Stomach (tissue), 9 donors: ENCODE data around the gene LAG3. TPM values are rescaled to one million over a fixed set of nuclear protein-coding genes. Genes with fewer than 3 reads are reported as not detected.
A peak's percentile ranks its signal among the peaks of the same experiment; 100 is the strongest.

Source experiments
- DNase-seq, 2 donors: peaks; one replicate each; pipeline versions ENCODE4 v3.0.0 to v3.0.0-alpha.2; 2013 to 2019
- H3K27ac ChIP-seq, 5 donors: fragments of 200-600 bp in 4 of 5; sonication (generic) in 4 of 5; one replicate each; pipeline ENCODE4 v1.5.1; 2013 to 2019; ENCODE audit warnings: mild to moderate bottlenecking in 1 of 5, moderate library complexity in 1 of 5
- H3K27me3 ChIP-seq, 3 donors: fragments of 200-600 bp; sonication (generic); one replicate each; pipeline ENCODE4 v1.5.1; 2017 to 2019; ENCODE audit warnings: mixed run types in 1 of 3
- H3K36me3 ChIP-seq, 4 donors: fragments of 200-600 bp; sonication (generic); 1 replicate in 3 of 4; 2 replicates in 1 of 4; pipeline ENCODE4 v1.5.1; 2016 to 2019
- H3K4me1 ChIP-seq, 4 donors: fragments of 200-600 bp; sonication (generic); one replicate each; pipeline ENCODE4 v1.5.1; 2016 to 2019
- H3K4me3 ChIP-seq, 4 donors: fragments of 200-600 bp; sonication (generic) in 3 of 4; one replicate each; pipeline ENCODE4 v1.5.1; 2016 to 2019; ENCODE audit warnings: mild to moderate bottlenecking in 1 of 4
- H3K9me3 ChIP-seq, 4 donors: fragments of 200-600 bp; sonication (generic); one replicate each; pipeline ENCODE4 v1.5.1; 2016 to 2019
- EP300 ChIP-seq: sonication (generic); formaldehyde crosslinking; IDR thresholded peaks from one replicate; pipeline ENCODE4 v1.6.1; 2017; ENCODE audit warnings: antibody characterized with exemption
- POLR2A ChIP-seq, 4 donors: fragments of 450-650 bp; IDR thresholded peaks; one replicate each; pipeline ENCODE4 v1.6.1; 2016; ENCODE audit warnings: antibody characterized with exemption in 4 of 4, control low read depth in 2 of 4, mild to moderate bottlenecking in 1 of 4, moderate library complexity in 1 of 4
- POLR2AphosphoS5 ChIP-seq, 3 donors: sonication (generic); formaldehyde crosslinking; IDR thresholded peaks; one replicate each; pipeline ENCODE4 v1.6.1; 2016; ENCODE audit warnings: antibody characterized with exemption in 3 of 3
- WGBS, 5 donors: extraction: QIAGEN DNeasy Blood & Tissue Kit in 3 of 5; methylation state at CpG; one replicate each; pipeline versions ENCODE4 v1.1.5 to v1.1.7; 2013 to 2018; 5-methylcytosine and 5-hydroxymethylcytosine counted together
- intact Hi-C: fragments of 100-400 bp; cut with DNase I; formaldehyde crosslinking; loops from one replicate; pipeline ENCODE4 v1.15.1; 2023; ENCODE audit warnings: low total_unique reads
- polyA plus RNA-seq, 3 donors: library from polyadenylated mRNA; stranded (reverse); fragments of 200-250 nt; gene quantifications; one replicate each; pipeline ENCODE4 v1.2.3, GENCODE V29; 2013
- total RNA-seq, 5 donors: library from RNA; depleted of rRNA; stranded (reverse); fragments of >200 nt; gene quantifications; one replicate each; pipeline versions ENCODE4 v1.1.0 to v1.2.3, GENCODE V29; 2014 to 2016
- TF ChIP-seq, protein P1 (sequence below), 7 experiments: fragments of 450-650 bp in 4 of 7; fragments of 200-600 bp in 3 of 7; sonication (generic) in 3 of 7; IDR thresholded peaks; one replicate each; pipeline ENCODE4 v1.5.1; 2016 to 2019; ENCODE audit warnings: antibody characterized with exemption in 7 of 7, control low read depth in 2 of 7, mild to moderate bottlenecking in 1 of 7
- donor health status: healthy with polysubstance abuse.
- donor health status: Bipolar disorder and iron deficiency.
- donor health status: healthy.

The LAG3 gene
- total and polyA plus RNA-seq, 8 donors = 0.25 to 2.3 (median 1.4) TPM; not detected in 3

DNA sequence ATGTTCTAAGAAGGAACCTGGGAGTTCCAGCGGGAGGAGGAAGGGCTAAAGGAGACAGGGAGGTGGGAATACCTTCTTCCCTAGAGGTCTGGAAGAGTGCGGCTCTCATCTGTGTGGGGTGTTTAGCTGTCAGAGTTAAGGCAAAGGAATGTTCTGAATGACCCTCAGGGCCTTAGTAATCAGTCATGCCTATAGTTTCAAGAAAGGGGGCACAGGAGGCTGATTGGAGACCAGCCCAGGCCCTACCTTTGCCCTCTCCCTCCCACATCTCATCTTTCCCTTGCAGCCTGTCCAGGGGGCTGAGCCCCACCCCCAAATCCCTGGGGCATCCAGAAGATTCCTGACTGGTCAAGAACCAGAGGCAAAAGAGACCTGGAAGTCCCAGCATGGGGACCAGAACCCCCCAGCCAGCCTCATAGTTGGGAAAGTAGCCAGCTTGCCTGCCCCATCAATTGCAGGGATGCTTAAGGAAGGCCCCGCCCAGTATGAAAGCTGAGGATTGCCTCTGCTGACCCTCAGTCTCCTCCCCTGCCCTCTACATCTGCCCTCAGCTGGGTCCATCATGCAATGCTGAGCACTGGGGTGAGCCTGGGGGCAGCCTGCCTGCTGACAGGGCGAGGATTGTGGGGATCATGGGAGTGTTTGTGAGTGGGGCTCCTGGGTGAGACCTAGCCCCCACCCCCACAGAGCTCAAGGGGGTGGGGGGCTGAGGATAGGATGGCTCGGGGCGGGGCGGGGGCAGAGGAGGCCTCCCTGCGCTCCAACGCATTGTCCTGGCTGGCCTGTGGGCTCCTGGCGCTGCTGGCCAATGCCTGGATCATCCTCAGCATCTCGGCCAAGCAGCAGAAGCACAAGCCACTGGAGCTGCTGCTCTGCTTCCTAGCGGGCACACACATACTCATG is 51.1 kb downstream of the LAG3 start:
- TF ChIP-seq POLR2AphosphoS5 (IDR thresholded peaks at IDR 0.05) (no peak), POLR2A (IDR thresholded peaks at IDR 0.05) (no peak), EP300 (no peak)
- TF ChIP-seq, protein P1, sequence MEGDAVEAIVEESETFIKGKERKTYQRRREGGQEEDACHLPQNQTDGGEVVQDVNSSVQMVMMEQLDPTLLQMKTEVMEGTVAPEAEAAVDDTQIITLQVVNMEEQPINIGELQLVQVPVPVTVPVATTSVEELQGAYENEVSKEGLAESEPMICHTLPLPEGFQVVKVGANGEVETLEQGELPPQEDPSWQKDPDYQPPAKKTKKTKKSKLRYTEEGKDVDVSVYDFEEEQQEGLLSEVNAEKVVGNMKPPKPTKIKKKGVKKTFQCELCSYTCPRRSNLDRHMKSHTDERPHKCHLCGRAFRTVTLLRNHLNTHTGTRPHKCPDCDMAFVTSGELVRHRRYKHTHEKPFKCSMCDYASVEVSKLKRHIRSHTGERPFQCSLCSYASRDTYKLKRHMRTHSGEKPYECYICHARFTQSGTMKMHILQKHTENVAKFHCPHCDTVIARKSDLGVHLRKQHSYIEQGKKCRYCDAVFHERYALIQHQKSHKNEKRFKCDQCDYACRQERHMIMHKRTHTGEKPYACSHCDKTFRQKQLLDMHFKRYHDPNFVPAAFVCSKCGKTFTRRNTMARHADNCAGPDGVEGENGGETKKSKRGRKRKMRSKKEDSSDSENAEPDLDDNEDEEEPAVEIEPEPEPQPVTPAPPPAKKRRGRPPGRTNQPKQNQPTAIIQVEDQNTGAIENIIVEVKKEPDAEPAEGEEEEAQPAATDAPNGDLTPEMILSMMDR (IDR thresholded peaks at IDR 0.05) = no peak
- Histone ChIP-seq H3K27ac (no peak overlapping the region), H3K27me3 (peaks cover 0 to 86% (median 38%) of the 10 kb centered on the region in 3 donors), H3K36me3 (no peaks in the 10 kb centered on the region), H3K4me3 (no peak overlapping the region), H3K9me3 (no peaks in the 10 kb centered on the region), H3K4me1 (peaks cover 28 to 54% (median 44%) of the 10 kb centered on the region in 4 donors)
- peak in 1 of 2 donors; percentile 23 for DNase-seq
- 62 to 74% (median 70%) methylated on average over 5 to 12 of the region's 12 CpGs for WGBS, 5 donors
- intact Hi-C loops = loop anchor here (10.0 kb wide), 1 partner anchor 79 kb away; no protein-coding TSS in a partner anchor

DNA sequence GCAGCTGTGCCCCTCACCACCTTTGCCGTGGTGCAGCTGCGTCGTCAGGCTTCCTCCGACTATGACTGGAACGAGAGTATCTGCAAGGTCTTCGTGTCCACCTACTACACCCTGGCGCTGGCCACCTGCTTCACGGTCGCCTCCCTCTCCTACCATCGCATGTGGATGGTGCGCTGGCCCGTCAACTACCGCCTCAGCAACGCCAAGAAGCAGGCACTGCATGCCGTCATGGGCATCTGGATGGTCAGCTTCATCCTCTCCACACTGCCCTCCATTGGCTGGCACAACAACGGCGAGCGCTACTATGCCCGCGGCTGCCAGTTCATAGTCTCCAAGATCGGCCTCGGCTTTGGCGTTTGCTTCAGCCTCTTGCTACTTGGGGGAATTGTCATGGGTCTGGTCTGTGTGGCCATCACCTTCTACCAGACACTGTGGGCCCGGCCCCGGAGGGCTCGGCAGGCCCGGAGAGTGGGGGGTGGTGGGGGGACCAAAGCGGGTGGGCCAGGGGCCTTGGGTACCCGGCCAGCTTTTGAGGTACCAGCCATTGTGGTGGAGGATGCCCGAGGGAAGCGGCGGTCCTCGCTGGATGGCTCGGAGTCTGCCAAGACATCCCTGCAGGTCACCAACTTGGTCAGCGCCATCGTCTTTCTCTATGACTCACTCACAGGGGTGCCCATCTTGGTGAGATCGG is 51.9 kb downstream of the LAG3 start:
- WGBS, 5 donors = 81 to 86% (median 84%) methylated on average over 29 to 37 of the region's 37 CpGs
- H3K36me3 ChIP-seq = no peaks in the 10 kb centered on the region
- no peak overlapping the region for H3K4me3 ChIP-seq
- no peak for DNase-seq
- intact Hi-C loops = loop anchor here (10.0 kb wide), 1 partner anchor 79 kb away; no protein-coding TSS in a partner anchor
- H3K4me1 ChIP-seq = peaks cover 28 to 61% (median 48%) of the 10 kb centered on the region in 4 donors
- no peaks in the 10 kb centered on the region for H3K9me3 ChIP-seq
- H3K27ac ChIP-seq = no peak overlapping the region
- peaks cover 0 to 94% (median 38%) of the 10 kb centered on the region in 3 donors for H3K27me3 ChIP-seq
- no peak for TF ChIP-seq POLR2AphosphoS5 (IDR thresholded peaks at IDR 0.05)
- TF ChIP-seq EP300 = no peak
- TF ChIP-seq, protein P1 (IDR thresholded peaks at IDR 0.05) = no peak
- no peak for TF ChIP-seq POLR2A (IDR thresholded peaks at IDR 0.05)

DNA sequence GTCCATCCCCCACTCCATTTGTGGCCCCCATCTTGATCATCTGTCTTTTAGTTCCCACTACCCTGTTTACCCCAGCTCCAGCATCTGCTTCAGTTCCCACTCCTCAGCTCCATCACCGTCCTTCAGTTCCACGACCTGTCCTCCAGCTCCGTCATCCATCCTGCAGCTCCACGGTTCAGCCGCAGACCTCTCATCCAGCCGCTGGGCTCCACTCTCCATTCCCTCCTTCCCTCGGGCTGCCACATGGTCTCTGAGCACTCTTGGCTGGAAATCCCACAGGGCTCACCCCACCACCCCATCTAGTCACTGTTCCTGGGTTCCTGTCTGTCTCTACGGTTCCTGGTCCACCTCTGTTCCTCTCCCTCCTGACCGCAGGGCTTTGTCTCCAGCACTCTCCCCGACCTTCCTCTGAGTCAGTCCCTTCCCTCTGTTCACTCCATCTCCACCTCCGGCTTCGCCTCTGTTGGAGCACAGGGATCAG is 52.6 kb downstream of the LAG3 start:
- WGBS, 5 donors = 39 to 45% (median 44%) methylated on average over 11 to 12 of the region's 12 CpGs
- Histone ChIP-seq H3K36me3 (no peaks in the 10 kb centered on the region), H3K27me3 (peaks cover 0 to 99% (median 38%) of the 10 kb centered on the region in 3 donors), H3K27ac (peak overlapping the region in 1 of 5 donors; percentile 25), H3K4me3 (peak overlapping the region in 1 of 4 donors; percentile 27), H3K4me1 (peaks cover 35 to 68% (median 55%) of the 10 kb centered on the region in 4 donors), H3K9me3 (no peaks in the 10 kb centered on the region)
- no peak for DNase-seq
- TF ChIP-seq, protein P1 (IDR thresholded peaks at IDR 0.05) = no peak
- TF ChIP-seq POLR2A (IDR thresholded peaks at IDR 0.05) = no peak
- TF ChIP-seq EP300 = no peak
- TF ChIP-seq POLR2AphosphoS5 (IDR thresholded peaks at IDR 0.05) = no peak
- intact Hi-C loops = loop anchor here (10.0 kb wide), 1 partner anchor 80 kb away; no protein-coding TSS in a partner anchor
